Smooth muscle cell (in vitro differentiated cells): ENCODE results near the gene OSBPL6. TPM values are rescaled to one million over a fixed set of nuclear protein-coding genes. Genes with fewer than 3 reads are reported as not detected.

Experiments
- DNase-seq: peaks from one replicate; lab custom pipeline; 2025; ENCODE audit not compliant: unreplicated experiment; lab: John Stamatoyannopoulos, UW
- H2AFZ ChIP-seq: fragments of 200-600 bp; sonication (generic); 2 replicates; pipeline ENCODE4 v1.6.0; 2016; ENCODE audit warnings: antibody characterized with exemption, low read depth, mild to moderate bottlenecking
- H3F3A ChIP-seq: fragments of 200-600 bp; sonication (generic); 2 replicates; pipeline ENCODE4 v1.6.0; 2017; ENCODE audit warnings: antibody characterized with exemption, low read depth
- H3K27ac ChIP-seq: fragments of 200-600 bp; sonication (generic); 2 replicates; pipeline ENCODE4 v1.5.1; 2016; ENCODE audit warnings: low read depth, mild to moderate bottlenecking
- H3K27me3 ChIP-seq: fragments of 200-600 bp; sonication (generic); 2 replicates; pipeline ENCODE4 v1.6.1; 2016; ENCODE audit warnings: low read depth, mild to moderate bottlenecking
- H3K36me3 ChIP-seq: fragments of 200-600 bp; sonication (generic); 2 replicates; pipeline ENCODE4 v1.5.1; 2016; ENCODE audit warnings: low read depth
- H3K4me1 ChIP-seq: fragments of 200-600 bp; sonication (generic); 2 replicates; pipeline ENCODE4 v1.5.1; 2016; ENCODE audit warnings: low read depth
- H3K4me2 ChIP-seq: fragments of 200-600 bp; sonication (generic); 2 replicates; pipeline ENCODE4 v1.6.0; 2016; ENCODE audit warnings: mild to moderate bottlenecking
- H3K4me3 ChIP-seq: fragments of 200-600 bp; sonication (generic); 2 replicates; pipeline ENCODE4 v1.5.1; 2016; ENCODE audit warnings: mild to moderate bottlenecking
- H3K79me2 ChIP-seq: fragments of 200-600 bp; sonication (generic); 2 replicates; pipeline ENCODE4 v1.6.0; 2016; ENCODE audit warnings: low read depth, mild to moderate bottlenecking
- H3K9ac ChIP-seq: fragments of 200-600 bp; sonication (generic); 2 replicates; pipeline ENCODE4 v1.6.0; 2016; ENCODE audit warnings: low read depth
- H3K9me3 ChIP-seq: fragments of 200-600 bp; sonication (generic); replicated peaks from 2 replicates; pipeline ENCODE4 v1.5.1; 2016; ENCODE audit warnings: low read depth
- H4K20me1 ChIP-seq: fragments of 200-600 bp; sonication (generic); 2 replicates; pipeline ENCODE4 v1.6.0; 2016; ENCODE audit warnings: low read depth
- WGBS: methylation state at CpG from one replicate; pipeline ENCODE4 v1.1.7; 2016; ENCODE audit warnings: low lambda C conversion rate; 5-methylcytosine and 5-hydroxymethylcytosine counted together
- polyA plus RNA-seq: library from polyadenylated mRNA; unstranded; fragments of >200 nt; fragmentation: Nextera tagmentation; extraction: Ambion mirVana; gene quantifications from 2 replicates; pipeline ENCODE4 v1.2.1, GENCODE V29; 2016
- total RNA-seq: library from RNA; depleted of rRNA; stranded (reverse); fragments of >200 nt; gene quantifications from 2 replicates; pipeline ENCODE4 v1.2.3, GENCODE V29; 2014
- TF ChIP-seq, protein P1 (sequence below): fragments of 200-600 bp; sonication (generic); IDR thresholded peaks from 2 replicates; pipeline ENCODE4 v1.5.1; 2017; ENCODE audit warnings: borderline replicate concordance, mild to moderate bottlenecking, antibody characterized with exemption; ENCODE audit not compliant: insufficient read depth, poor library complexity, severe bottlenecking

Gene OSBPL6
- total and polyA plus RNA-seq, 2 experiments from 2014 or later, result 7.4 to 7.6 TPM

DNA sequence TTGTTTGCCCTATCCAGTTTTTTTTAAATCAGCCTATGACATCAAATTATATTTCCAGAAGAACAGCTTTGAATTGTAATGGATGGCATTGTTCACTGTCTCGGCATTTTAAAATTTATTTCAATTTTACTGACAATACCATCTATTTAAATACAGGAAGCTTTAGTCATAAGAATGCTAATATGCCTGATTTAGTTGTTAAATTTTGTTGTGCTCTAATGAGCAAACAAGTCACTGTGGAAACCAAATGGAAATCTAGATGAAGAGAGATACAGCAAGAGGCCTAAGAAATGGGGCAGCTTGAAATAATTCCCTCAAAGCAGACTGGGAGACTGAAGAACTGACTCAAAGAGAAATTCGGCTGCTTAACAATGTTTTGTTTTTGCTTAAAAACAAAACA, 76.8 kb downstream of the OSBPL6 start:
- TF ChIP-seq, protein P1, sequence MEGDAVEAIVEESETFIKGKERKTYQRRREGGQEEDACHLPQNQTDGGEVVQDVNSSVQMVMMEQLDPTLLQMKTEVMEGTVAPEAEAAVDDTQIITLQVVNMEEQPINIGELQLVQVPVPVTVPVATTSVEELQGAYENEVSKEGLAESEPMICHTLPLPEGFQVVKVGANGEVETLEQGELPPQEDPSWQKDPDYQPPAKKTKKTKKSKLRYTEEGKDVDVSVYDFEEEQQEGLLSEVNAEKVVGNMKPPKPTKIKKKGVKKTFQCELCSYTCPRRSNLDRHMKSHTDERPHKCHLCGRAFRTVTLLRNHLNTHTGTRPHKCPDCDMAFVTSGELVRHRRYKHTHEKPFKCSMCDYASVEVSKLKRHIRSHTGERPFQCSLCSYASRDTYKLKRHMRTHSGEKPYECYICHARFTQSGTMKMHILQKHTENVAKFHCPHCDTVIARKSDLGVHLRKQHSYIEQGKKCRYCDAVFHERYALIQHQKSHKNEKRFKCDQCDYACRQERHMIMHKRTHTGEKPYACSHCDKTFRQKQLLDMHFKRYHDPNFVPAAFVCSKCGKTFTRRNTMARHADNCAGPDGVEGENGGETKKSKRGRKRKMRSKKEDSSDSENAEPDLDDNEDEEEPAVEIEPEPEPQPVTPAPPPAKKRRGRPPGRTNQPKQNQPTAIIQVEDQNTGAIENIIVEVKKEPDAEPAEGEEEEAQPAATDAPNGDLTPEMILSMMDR, result no peak
- H3K4me1 ChIP-seq, result no peaks in the 10 kb centered on the region
- no peak for DNase-seq
- H3K9me3 ChIP-seq, result no peaks in the 10 kb centered on the region
- H2AFZ ChIP-seq, result no peak overlapping the region
- no peaks in the 10 kb centered on the region for H3F3A ChIP-seq
- no peaks in the 10 kb centered on the region for H3K79me2 ChIP-seq
- H3K27ac ChIP-seq, result no peak overlapping the region
- no peaks in the 10 kb centered on the region for H4K20me1 ChIP-seq
- no peak overlapping the region for H3K4me2 ChIP-seq
- 90% methylated on average over 2 of the region's 2 CpGs for WGBS
- no peaks in the 10 kb centered on the region for H3K36me3 ChIP-seq
- H3K4me3 ChIP-seq, result no peak overlapping the region
- H3K27me3 ChIP-seq, result no peaks in the 10 kb centered on the region
- H3K9ac ChIP-seq, result no peak overlapping the region

DNA sequence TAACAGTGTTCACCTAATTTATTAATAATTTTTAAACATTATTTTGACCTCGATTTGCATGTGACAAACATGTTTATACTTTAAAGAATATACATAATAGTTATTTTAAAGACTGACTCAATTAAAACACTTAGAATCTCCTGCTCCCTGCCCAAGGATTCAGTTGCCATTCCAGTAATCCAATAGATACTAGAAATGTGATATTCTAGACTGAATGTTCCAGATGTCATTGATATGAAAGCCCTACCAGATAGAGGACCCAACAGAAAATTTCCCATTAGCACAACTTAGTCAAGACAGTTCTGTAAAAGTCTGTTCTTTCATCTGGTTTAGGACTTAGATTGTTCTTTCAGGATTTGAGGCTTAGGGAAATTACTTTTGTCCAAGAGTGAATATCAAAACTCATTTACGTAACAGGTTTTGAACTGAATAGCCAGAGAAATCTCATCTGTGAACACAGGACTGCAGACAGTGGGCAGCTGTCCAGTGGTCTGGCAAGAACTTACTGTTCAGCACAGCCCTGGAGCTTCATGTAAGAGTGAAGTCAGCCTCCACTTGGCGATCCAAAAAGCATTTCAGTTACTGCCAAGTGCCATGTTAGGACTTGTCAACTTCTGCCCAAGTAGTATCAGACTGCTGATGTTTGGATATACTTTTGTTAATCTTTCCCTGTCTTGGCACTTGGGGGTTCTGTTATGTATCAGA, 77.5 kb downstream of the OSBPL6 start:
- Histone ChIP-seq H3K79me2 (no peaks in the 10 kb centered on the region), H3K9me3 (no peaks in the 10 kb centered on the region), H2AFZ (no peak overlapping the region), H3K4me3 (no peak overlapping the region), H3K4me2 (no peak overlapping the region), H3K4me1 (no peaks in the 10 kb centered on the region), H3K9ac (no peak overlapping the region), H4K20me1 (no peaks in the 10 kb centered on the region), H3K27ac (no peak overlapping the region), H3K27me3 (no peaks in the 10 kb centered on the region), H3K36me3 (no peaks in the 10 kb centered on the region), H3F3A (no peaks in the 10 kb centered on the region)
- 89% methylated on average over 3 of the region's 3 CpGs for WGBS
- DNase-seq, result no peak
- TF ChIP-seq, protein P1, result no peak

DNA sequence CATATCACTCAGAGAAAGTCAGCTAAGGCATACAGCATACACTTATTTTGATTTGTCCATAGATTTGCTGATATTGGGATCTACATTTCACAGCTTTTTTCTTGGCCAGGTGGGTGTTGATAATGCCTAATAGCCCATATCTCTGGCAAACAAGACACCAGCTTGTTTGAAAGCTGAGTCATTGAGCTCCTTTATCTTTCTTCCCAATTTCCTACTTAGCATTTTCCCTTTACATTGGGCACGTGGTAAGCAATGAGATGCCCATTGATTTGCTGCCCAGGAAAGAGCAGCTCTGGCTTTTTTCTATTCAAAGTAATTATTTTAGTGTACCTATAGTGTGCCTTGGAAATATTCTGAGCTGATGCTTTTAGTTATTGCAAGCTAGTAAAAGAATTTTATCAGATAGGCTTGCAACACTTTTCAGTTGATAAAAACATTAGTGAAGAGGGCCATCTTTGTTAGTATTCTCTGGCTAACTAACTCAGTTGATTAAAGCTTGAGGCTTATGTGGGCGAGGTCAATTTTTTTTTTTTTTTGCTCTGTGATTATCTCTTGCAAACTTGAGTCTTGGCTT, 79.6 kb downstream of the OSBPL6 start:
- DNase-seq, result no peak
- Histone ChIP-seq H3K4me2 (no peak overlapping the region), H3K9me3 (no peaks in the 10 kb centered on the region), H3K27ac (no peak overlapping the region), H2AFZ (no peak overlapping the region), H3K27me3 (no peaks in the 10 kb centered on the region), H3K4me1 (peaks cover 16% of the 10 kb centered on the region), H3K9ac (no peak overlapping the region), H3K4me3 (no peak overlapping the region), H3K36me3 (no peaks in the 10 kb centered on the region), H3K79me2 (no peaks in the 10 kb centered on the region), H3F3A (no peaks in the 10 kb centered on the region), H4K20me1 (no peaks in the 10 kb centered on the region)
- TF ChIP-seq, protein P1, result no peak
- 58% methylated on average over 2 of the region's 2 CpGs for whole genome bisulfite sequencing

DNA sequence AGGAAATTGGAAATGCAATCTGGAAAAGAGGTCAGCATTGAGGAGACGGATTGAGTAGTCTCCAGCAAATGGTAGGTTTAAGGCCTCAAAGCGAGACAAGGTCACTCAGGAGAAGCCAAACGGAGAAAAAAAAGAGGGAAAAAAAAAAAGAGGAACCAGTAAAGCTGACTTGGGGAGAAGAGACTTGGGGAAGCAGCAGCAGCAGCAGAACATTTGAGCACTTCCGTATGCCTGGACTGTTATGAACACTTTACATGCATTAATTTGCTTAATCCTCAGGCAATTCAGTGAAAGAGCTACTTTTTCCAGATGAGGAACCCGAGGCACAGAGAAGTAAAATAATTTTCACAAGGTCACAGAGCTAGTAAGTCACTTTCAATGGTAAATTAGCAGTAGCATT, 81.3 kb downstream of the OSBPL6 start:
- H3F3A ChIP-seq, result peaks cover 7% of the 10 kb centered on the region
- no peak overlapping the region for H3K9ac ChIP-seq
- no peaks in the 10 kb centered on the region for H3K27me3 ChIP-seq
- no peak overlapping the region for H3K27ac ChIP-seq
- no peak overlapping the region for H3K4me3 ChIP-seq
- DNase-seq, result no peak
- H3K79me2 ChIP-seq, result no peaks in the 10 kb centered on the region
- H3K36me3 ChIP-seq, result no peaks in the 10 kb centered on the region
- no peaks in the 10 kb centered on the region for H3K9me3 ChIP-seq
- WGBS, result 86% methylated on average over 5 of the region's 5 CpGs
- no peaks in the 10 kb centered on the region for H4K20me1 ChIP-seq
- peaks cover 24% of the 10 kb centered on the region for H3K4me1 ChIP-seq
- TF ChIP-seq, protein P1, result no peak
- no peak overlapping the region for H3K4me2 ChIP-seq
- no peak overlapping the region for H2AFZ ChIP-seq
